Suprapubic skin (tissue), 3 donors: Measurements from ENCODE around the gene SENP7.

Source experiments
- EP300 ChIP-seq: sonication (generic); formaldehyde crosslinking; IDR thresholded peaks from one replicate; pipeline ENCODE4 v1.6.1; 2017; ENCODE audit warnings: antibody characterized with exemption
- POLR2A ChIP-seq, 2 donors: fragments of 450-650 bp; IDR thresholded peaks; one replicate each; pipeline ENCODE4 v1.6.1; 2017; ENCODE audit warnings: antibody characterized with exemption in 2 of 2, mild to moderate bottlenecking in 2 of 2, moderate library complexity in 2 of 2
- TF ChIP-seq, protein P1 (sequence below), 2 donors: fragments of 200-600 bp in 1 of 2; fragments of 450-650 bp in 1 of 2; sonication (generic) in 1 of 2; IDR thresholded peaks; one replicate each; pipeline ENCODE4 v1.5.1; 2016 to 2019; ENCODE audit warnings: antibody characterized with exemption in 2 of 2, mild to moderate bottlenecking in 1 of 2, moderate library complexity in 1 of 2

DNA sequence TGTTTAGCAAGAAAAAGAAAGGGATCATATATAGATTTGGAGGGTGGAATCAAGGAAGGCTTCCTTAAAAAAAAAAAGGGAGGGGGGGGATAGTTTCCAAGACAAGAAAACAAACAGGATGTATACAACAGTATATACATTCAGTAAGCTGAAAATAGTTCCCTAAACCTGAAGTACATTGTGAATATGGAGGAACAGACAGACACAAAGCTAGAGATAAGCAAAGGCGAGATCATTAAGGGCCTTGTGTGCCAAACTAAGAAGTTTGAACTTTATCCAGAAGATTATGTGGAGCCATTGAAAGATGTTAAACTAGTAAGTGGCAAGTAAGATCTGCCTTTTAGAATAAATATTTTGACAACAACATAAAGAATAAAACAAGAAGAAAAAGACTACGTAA, 99.4 kb downstream of the SENP7 start:
- TF ChIP-seq POLR2A (IDR thresholded peaks at IDR 0.05) (no peak), EP300 (no peak)
- TF ChIP-seq, protein P1, sequence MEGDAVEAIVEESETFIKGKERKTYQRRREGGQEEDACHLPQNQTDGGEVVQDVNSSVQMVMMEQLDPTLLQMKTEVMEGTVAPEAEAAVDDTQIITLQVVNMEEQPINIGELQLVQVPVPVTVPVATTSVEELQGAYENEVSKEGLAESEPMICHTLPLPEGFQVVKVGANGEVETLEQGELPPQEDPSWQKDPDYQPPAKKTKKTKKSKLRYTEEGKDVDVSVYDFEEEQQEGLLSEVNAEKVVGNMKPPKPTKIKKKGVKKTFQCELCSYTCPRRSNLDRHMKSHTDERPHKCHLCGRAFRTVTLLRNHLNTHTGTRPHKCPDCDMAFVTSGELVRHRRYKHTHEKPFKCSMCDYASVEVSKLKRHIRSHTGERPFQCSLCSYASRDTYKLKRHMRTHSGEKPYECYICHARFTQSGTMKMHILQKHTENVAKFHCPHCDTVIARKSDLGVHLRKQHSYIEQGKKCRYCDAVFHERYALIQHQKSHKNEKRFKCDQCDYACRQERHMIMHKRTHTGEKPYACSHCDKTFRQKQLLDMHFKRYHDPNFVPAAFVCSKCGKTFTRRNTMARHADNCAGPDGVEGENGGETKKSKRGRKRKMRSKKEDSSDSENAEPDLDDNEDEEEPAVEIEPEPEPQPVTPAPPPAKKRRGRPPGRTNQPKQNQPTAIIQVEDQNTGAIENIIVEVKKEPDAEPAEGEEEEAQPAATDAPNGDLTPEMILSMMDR (IDR thresholded peaks at IDR 0.05), result no peak
